ENCODE results near the gene GOLGB1. TPM values are rescaled to one million over a fixed set of nuclear protein-coding genes. Genes with fewer than 3 reads are reported as not detected.

GOLGB1 gene
- total RNA-seq, 1 experiment from 2014 or later: 31.3 TPM

DNA sequence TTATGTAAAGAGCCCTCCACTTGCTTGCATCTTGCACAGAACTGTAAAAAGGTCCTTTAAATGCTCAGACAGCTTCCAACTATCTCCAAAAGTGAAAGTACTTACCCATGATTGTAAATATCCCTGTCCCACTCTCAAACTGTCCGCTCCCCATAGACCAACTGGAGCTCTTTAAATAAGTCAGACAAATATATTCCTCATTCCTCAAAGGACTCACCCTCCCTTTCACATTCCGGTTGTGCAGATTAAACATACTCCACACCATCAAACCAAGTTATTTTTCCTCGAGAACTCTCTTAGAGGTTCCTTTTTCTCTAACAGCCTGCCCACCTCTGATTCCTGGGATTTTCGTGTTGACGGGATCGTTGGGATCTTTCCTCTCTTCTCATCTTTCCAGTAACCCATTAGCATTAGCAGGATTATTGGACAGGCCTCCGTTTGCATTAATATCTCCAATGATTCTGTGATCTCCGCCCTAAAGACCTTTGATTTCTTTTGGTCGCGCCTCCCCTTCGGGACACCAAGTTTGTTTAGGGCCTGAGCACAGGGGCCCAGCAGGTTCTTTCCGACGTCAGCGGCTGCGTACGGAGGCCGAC lies 763 bp downstream of the GOLGB1 start:
- no TSS peak for BruUV-seq (replicated peaks)
- Histone ChIP-seq H2AFZ (ENCODE audit: low read depth, low read length, poor library complexity, severe bottlenecking) (no peak overlapping the region), H3K9me3 (ENCODE audit: control insufficient read depth in 1 of 2, insufficient read depth in 1 of 2, low read depth in 1 of 2, low read length in 2 of 2) (no peaks in the 10 kb centered on the region), H3K27ac (ENCODE audit: low read depth, low read length) (peak overlapping the region; percentile 50), H3K4me1 (ENCODE audit: control insufficient read depth in 1 of 2, insufficient read depth in 2 of 2, low read length in 2 of 2) (peaks cover 3 to 17% of the 10 kb centered on the region in 2 experiments; a peak in 2 of 4 replicates), H3K79me2 (ENCODE audit: insufficient read depth, low read length) (peaks cover 40% of the 10 kb centered on the region), H3K9me2 (ENCODE audit: insufficient read depth) (no peaks in the 10 kb centered on the region), H3K9ac (ENCODE audit: low read length) (peak overlapping the region; percentile 81), H3K36me3 (ENCODE audit: control insufficient read depth in 1 of 2, insufficient read depth in 2 of 2, low read length in 2 of 2) (no peaks in the 10 kb centered on the region), H3K4me3 (replicated peaks in 1 of 2; ENCODE audit: low read depth in 1 of 2, low read length in 2 of 2) (peak overlapping the region; percentile 72 to 84), H4K20me1 (ENCODE audit: insufficient read depth) (no peaks in the 10 kb centered on the region; the same call in 1 of the 2 replicates), H3K27me3 (ENCODE audit: insufficient read depth, low read length) (no peaks in the 10 kb centered on the region), H3K4me2 (ENCODE audit: low read length) (peak overlapping the region; percentile 77)
- TF ChIP-seq POLR2AphosphoS5 (IDR thresholded peaks at IDR 0.05; ENCODE audit: low read depth, low read length) (no peak), POLR2A (IDR thresholded peaks at IDR 0.05; ENCODE audit: borderline replicate concordance, extremely low read depth, insufficient read depth, insufficient read length) (no peak), ZFX (IDR thresholded peaks at IDR 0.05) (no peak), CEBPB (IDR thresholded peaks at IDR 0.05; ENCODE audit: low read depth) (no peak), ELF1 (IDR thresholded peaks at IDR 0.05; ENCODE audit: borderline replicate concordance, low read depth) (no peak), ZNF274 (IDR thresholded peaks at IDR 0.05; ENCODE audit: low read depth, low read length) (no peak), SP1 (IDR thresholded peaks at IDR 0.05; ENCODE audit: low read depth) (no peak), SIN3A (IDR thresholded peaks at IDR 0.05; ENCODE audit: low read depth) (no peak), EZH2 (IDR thresholded peaks at IDR 0.05) (no peak), EGR1 (IDR thresholded peaks at IDR 0.05; ENCODE audit: low read depth) (no peak), JUND (IDR thresholded peaks at IDR 0.05) (no peak), SRF (IDR thresholded peaks at IDR 0.05; ENCODE audit: low read depth) (no peak), FOSL1 (IDR thresholded peaks at IDR 0.05; ENCODE audit: low read depth) (no peak), ZBTB33 (IDR thresholded peaks at IDR 0.05; ENCODE audit: extremely low read depth, insufficient replicate concordance, low read length) (no peak), EZH2phosphoT487 (IDR thresholded peaks at IDR 0.05; ENCODE audit: borderline replicate concordance) (no peak), YY1 (IDR thresholded peaks at IDR 0.05; ENCODE audit: extremely low read depth, insufficient replicate concordance, low read depth, low read length) (no peak)
- TF ChIP-seq, protein P1, sequence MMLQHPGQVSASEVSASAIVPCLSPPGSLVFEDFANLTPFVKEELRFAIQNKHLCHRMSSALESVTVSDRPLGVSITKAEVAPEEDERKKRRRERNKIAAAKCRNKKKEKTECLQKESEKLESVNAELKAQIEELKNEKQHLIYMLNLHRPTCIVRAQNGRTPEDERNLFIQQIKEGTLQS (IDR thresholded peaks at IDR 0.05): no peak
- TF ChIP-seq, protein P2, sequence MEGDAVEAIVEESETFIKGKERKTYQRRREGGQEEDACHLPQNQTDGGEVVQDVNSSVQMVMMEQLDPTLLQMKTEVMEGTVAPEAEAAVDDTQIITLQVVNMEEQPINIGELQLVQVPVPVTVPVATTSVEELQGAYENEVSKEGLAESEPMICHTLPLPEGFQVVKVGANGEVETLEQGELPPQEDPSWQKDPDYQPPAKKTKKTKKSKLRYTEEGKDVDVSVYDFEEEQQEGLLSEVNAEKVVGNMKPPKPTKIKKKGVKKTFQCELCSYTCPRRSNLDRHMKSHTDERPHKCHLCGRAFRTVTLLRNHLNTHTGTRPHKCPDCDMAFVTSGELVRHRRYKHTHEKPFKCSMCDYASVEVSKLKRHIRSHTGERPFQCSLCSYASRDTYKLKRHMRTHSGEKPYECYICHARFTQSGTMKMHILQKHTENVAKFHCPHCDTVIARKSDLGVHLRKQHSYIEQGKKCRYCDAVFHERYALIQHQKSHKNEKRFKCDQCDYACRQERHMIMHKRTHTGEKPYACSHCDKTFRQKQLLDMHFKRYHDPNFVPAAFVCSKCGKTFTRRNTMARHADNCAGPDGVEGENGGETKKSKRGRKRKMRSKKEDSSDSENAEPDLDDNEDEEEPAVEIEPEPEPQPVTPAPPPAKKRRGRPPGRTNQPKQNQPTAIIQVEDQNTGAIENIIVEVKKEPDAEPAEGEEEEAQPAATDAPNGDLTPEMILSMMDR (IDR thresholded peaks at IDR 0.05 in 2 of 3, conservative IDR thresholded peaks at IDR 0.05 in 1 of 3; ENCODE audit: borderline replicate concordance in 1 of 3, insufficient read depth in 1 of 3, low read depth in 2 of 3, low read length in 2 of 3): no peak
- TF ChIP-seq, protein P3, sequence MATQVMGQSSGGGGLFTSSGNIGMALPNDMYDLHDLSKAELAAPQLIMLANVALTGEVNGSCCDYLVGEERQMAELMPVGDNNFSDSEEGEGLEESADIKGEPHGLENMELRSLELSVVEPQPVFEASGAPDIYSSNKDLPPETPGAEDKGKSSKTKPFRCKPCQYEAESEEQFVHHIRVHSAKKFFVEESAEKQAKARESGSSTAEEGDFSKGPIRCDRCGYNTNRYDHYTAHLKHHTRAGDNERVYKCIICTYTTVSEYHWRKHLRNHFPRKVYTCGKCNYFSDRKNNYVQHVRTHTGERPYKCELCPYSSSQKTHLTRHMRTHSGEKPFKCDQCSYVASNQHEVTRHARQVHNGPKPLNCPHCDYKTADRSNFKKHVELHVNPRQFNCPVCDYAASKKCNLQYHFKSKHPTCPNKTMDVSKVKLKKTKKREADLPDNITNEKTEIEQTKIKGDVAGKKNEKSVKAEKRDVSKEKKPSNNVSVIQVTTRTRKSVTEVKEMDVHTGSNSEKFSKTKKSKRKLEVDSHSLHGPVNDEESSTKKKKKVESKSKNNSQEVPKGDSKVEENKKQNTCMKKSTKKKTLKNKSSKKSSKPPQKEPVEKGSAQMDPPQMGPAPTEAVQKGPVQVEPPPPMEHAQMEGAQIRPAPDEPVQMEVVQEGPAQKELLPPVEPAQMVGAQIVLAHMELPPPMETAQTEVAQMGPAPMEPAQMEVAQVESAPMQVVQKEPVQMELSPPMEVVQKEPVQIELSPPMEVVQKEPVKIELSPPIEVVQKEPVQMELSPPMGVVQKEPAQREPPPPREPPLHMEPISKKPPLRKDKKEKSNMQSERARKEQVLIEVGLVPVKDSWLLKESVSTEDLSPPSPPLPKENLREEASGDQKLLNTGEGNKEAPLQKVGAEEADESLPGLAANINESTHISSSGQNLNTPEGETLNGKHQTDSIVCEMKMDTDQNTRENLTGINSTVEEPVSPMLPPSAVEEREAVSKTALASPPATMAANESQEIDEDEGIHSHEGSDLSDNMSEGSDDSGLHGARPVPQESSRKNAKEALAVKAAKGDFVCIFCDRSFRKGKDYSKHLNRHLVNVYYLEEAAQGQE (IDR thresholded peaks at IDR 0.05; ENCODE audit: low read depth): no peak
- RAD21 ChIA-PET (ENCODE audit: low non-redundant PET in 1 of 2, low total read pairs in 2 of 2, uncharacterized antibody in 2 of 2, unreplicated experiment in 2 of 2): no interaction called here
- intact Hi-C loops (cut with micrococcal nuclease): no loop called here
- ATAC-seq: peak; percentile 54
- CTCF ChIA-PET: no interaction called here
- no peak for DNase-seq (ENCODE audit: low read depth, low spot score)
- POLR2A ChIA-PET: interaction anchor here (1.4 kb wide), 1 partner anchor 247 kb away, joined by 3 read pairs; no protein-coding TSS in a partner anchor
